GM10266 (cell line): ENCODE results near the gene CASKIN1.
"Not testable (repeated sequence)": the region's sequence is repeated elsewhere in the genome, so short reads cannot be mapped to it uniquely, and the experiment has no call there.

Experiments
- DNase-seq: peaks from one replicate; pipeline ENCODE4 v3.0.0; 2012; ENCODE audit errors: extremely low spot score
- CTCF ChIP-seq: IDR thresholded peaks from 2 replicates; pipeline ENCODE4 v1.5.1; 2012; ENCODE audit warnings: mild to moderate bottlenecking, low read depth; ENCODE audit not compliant: control insufficient read depth, insufficient read depth; ENCODE audit errors: missing control alignments

Gene CASKIN1

GRCh38 chr16:2206780-2207433, 10.5 kb upstream of the CASKIN1 start:
- no peak for DNase-seq
- no peak for TF ChIP-seq CTCF

GRCh38 chr16:2206420-2206779, 10.0 kb upstream of the CASKIN1 start:
- TF ChIP-seq CTCF, result no peak
- DNase-seq, result no peak

- no peak for DNase-seq
These were observed 9.5 kb upstream of the CASKIN1 start for GRCh38 chr16:2205967-2206313.

GRCh38 chr16:2205104-2205966, 8.9 kb upstream of the CASKIN1 start, which contains the start of gene MLST8:
Gene MLST8 (plus strand): TSS chr16:2205454. CDS start chr16:2206086, 632 bp downstream.
- DNase-seq, result peak; percentile 99
- peak; percentile 8 for TF ChIP-seq CTCF

More at GRCh38 chr16:2205967-2206313, 9.5 kb upstream of the CASKIN1 start:
- no peak for TF ChIP-seq CTCF

GRCh38 chr16:2204416-2205103, 8.2 kb upstream of the CASKIN1 start:
- TF ChIP-seq CTCF, result no peak
- no peak for DNase-seq

- not testable (repeated sequence) for DNase-seq
These were observed 6.8 kb upstream of the CASKIN1 start for GRCh38 chr16:2203119-2203688.

- DNase-seq, result no peak
- no peak for TF ChIP-seq CTCF
These were observed 3.9 kb upstream of the CASKIN1 start for GRCh38 chr16:2200313-2200712.
